HG02798 (cell line): ENCODE measurements around the gene PCK2.

ENCODE experiments used
- ATAC-seq: cut with Tn5 transposase; IDR thresholded peaks from one replicate; pipeline ENCODE4 v1.9.1; 2021; ENCODE audit warnings: mild to moderate bottlenecking; ENCODE audit not compliant: unreplicated experiment, poor library complexity

Gene PCK2

DNA sequence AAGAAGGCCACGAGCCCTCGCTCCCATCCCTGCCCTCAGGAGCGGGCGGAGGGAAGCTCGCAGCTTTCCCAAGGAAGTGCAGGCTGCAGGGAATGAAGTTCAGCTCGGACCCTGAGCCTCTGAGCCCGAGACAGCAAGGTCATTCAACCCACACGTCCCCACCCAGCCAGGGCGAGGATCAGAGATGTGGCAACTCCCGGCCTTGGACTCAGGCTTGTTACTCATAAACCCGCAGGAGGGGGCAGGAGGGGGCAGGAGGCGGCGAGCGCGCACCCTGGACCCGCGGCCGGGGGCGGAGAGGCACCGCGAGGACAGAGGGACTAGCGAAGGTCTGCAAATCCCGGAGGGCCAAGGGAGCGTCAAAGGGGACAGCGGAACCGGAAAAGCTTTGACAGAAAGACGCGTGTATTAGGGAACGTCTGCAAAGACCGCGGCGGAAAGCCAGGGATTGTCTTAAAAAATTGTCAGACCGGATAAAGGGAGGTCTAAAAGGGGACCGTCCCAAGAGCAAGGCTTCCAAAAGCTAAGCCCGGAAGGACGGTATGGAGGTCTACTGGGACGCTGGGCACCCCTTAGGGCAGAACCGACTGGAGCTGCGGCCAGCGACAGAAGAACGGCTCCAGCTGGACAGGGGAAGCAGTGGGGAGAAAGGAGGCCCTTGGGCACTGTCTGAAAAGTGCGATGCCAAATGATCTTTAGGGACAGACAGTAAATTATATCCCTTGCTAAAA, 19.9 kb downstream of the PCK2 start:
- ATAC-seq = peak; percentile 27

DNA sequence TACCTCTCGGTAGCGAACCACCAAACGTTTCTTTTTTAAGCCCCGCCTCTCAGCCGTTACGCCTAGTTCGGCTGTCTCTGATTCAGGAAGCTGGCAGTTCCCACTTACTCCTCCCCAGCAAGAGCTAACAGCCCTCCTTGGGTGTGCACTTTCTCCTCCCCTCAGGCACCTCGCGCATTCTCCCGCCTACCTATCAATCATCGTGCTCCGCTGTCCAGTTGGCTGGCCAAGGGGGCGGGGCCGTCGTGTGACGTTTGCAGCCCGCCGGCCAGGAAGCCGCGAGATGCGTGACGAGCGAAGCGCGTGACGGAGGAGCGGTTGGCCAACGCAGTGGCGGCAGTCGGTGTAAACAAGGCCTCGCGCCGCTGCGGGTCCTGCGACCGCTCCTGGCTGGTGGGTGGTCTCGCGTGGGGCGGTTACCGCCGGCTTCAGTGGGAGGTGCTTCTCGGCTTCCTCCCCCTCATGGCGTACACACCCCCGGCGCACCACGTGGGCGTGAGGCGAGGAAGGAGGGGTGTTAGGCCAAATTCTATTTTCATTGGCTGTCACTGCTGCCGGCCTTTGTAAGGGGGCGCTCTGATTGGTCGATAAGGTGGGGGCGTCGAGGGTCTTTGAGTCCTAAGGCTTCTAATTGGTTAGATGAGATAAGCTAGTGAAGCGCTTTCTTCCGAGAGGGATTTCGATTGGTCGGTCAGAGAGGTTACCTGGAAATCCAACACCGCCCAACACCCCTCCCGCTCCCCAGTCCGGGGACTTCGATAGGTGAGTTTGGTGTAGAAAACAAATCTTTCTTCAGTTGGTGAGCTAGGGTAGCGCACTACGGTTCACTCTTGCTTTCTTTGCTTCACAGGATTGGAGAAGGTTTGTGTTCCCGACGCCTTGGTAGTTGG, 20.7 kb downstream of the PCK2 start, which contains the start of the genes DCAF11 and NRL:
Gene DCAF11, plus strand, starts transcription at position 246 of the 890 bp plus-strand sequence. CDS start 818 bp downstream, outside the sequence.
Gene NRL, minus strand, starts transcription at position 418 of the 890 bp plus-strand sequence. CDS start 32,101 bp downstream, outside the sequence.
- peak; percentile 84 for ATAC-seq

DNA sequence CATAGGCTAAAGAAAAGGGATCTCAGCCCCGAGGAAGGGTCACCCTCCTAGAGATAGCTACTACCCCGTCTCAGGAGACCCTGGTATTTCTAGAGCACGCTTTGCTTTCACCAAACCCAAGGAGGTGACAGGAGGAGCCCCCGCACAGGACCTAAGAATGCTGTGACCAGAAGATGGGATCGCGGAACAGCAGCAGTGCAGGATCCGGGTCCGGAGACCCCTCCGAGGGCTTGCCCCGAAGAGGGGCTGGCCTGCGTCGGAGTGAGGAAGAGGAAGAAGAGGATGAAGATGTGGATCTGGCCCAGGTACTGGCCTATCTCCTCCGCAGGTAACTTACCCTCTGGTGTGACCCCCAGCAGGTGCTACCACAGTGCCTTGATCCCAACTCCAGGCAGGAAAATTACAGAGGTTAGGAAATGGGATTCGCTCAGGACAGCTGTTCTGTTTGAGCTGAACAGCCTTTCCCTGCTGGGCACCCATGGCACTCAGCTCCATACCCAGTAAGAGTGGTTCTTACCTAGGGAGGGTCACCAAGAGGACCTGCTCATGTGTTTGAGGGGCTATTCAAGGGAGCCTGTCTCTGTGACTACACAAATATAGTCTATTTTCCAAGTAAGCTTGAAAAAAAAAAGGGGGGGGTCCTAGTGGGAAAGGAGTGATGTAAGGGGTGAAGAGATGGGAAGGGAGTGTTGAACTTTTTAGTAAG, 21.5 kb downstream of the PCK2 start:
- no peak for ATAC-seq

- no peak for ATAC-seq
Measured at GRCh38 chr14:24116128-24116814, 22.2 kb downstream of the PCK2 start.

- no peak for ATAC-seq
Measured at GRCh38 chr14:24117179-24117578, 23.1 kb downstream of the PCK2 start.

DNA sequence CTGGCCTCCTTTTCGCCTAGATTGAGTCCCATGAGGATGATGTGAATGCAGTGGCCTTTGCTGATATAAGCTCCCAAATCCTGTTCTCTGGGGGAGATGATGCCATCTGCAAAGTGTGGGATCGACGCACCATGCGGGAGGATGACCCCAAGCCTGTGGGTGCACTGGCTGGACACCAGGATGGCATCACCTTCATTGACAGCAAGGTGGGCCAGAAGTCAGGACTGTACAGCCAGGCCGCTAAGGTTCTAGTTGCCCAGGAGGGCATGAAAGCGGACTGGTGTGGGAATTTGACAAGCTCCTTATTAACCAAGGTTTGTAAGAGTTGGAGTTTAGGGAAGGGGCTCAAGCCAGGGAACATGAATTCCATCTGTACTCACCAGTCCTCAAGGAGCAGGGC, 25.6 kb downstream of the PCK2 start:
- ATAC-seq = no peak

- no peak for ATAC-seq
Measured at GRCh38 chr14:24121210-24121609, 27.1 kb downstream of the PCK2 start.

DNA sequence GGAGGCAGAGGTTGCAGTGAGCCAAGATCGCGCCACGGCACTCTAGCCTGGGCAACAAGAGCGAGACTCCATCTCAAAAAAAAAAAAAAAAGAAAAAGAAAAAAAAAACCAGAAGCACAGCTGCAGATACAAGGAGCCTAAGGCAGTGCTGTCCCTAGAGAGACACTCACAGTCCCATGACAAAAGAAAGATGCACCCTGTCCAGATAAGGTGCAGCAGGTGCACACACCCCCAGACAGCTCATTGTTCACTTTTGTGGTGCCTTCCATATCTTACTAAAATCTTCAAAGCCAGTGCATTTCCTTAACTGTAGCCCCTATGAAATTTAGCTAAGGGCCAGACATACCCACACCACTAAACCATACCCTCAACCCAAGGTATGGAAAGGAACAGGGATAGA, 28.3 kb downstream of the PCK2 start:
- no peak for ATAC-seq

DNA sequence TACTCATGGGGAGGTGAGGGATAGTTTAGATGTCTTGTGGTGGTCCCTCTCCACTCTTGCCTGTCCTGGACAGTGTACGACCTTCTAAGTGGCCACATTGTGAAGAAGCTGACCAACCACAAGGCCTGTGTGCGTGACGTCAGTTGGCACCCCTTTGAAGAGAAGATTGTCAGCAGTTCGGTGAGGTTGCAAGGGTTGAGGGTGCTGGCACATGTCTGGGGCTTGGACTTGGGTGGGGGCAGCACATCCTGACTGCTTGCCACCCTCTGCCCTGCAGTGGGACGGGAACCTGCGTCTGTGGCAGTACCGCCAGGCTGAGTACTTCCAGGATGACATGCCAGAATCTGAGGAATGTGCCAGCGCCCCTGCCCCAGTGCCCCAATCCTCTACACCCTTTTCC, 28.8 kb downstream of the PCK2 start:
- ATAC-seq = no peak

GRCh38 chr14:24123424-24124417, 29.6 kb downstream of the PCK2 start:
- ATAC-seq = peak; percentile 52

GRCh38 chr14:24126939-24127338, 32.8 kb downstream of the PCK2 start:
- ATAC-seq = no peak

DNA sequence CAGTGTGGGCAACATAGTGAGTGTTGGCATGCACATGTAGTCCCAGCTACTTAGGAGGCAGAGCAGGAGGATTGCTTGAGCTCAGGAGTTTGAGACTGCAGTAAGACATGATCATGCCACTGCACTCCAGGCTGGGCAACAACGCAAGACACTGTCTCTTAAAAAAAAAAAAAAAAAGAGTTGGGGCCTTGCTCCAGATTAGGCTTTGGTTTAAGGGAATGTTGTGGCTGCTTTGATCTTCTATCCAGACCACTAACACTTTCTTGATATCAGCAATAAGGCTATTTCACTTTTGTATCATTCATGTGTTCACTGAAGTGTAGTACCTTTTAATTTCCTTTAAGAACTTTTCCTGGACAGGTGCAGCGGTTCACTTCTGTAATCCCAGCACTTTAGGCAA, 33.6 kb downstream of the PCK2 start:
- no peak for ATAC-seq

- ATAC-seq = no peak
Measured at GRCh38 chr14:24129410-24129998, 35.4 kb downstream of the PCK2 start.

- ATAC-seq = no peak
Measured at GRCh38 chr14:24130380-24130716, 36.2 kb downstream of the PCK2 start, which contains the start of gene FITM1. Gene FITM1 (plus strand): TSS chr14:24130659. CDS start chr14:24131564, 905 bp downstream.

GRCh38 chr14:24130717-24131548, 36.8 kb downstream of the PCK2 start:
- no peak for ATAC-seq

- ATAC-seq = no peak
Measured at GRCh38 chr14:24131549-24131966, 37.4 kb downstream of the PCK2 start.

- no peak for ATAC-seq
Measured at GRCh38 chr14:24132061-24132685, 38.1 kb downstream of the PCK2 start.
